ENCODE measurements around the gene SLC25A6.

DNA sequence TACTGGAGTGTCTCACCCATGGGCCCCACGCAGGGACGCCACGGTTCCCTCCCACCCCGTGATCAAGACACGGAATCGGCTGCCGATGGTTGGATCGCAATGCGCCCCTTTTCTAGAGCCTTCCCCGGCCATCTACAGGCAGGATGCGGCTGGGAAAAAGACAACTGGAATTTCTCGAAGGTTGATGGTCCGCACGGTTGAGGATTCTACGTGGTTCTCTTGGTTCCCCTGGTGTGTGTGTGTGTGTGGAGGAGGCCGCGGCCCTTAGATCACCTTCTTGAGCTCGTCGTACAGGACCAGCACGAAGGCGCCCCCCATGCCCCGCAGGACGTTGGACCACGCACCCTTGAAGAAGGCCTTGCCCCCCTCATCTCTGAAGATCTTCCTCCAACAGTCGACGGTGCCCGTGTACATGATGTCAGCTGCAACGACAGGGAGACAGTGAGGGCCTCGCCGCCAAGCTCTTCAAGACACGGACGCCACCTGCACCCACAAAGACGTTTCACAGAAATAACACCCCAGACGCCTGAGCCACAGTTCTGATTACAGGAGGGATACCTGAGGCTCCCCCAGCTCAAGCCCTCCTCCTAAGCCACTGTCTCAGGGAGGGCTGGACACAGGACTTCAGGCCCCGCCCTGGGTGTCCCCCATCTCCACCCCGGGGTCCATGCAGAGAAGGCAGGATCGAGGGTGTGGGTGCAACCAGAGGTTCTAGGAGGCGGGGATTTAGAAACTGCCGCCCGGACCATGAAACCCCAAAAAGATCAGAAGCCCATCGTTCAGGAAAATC lies 5.4 kb downstream of the SLC25A6 start:
- TF ChIP-seq, protein P1, sequence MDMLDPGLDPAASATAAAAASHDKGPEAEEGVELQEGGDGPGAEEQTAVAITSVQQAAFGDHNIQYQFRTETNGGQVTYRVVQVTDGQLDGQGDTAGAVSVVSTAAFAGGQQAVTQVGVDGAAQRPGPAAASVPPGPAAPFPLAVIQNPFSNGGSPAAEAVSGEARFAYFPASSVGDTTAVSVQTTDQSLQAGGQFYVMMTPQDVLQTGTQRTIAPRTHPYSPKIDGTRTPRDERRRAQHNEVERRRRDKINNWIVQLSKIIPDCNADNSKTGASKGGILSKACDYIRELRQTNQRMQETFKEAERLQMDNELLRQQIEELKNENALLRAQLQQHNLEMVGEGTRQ (IDR thresholded peaks at IDR 0.05; ENCODE audit: borderline replicate concordance, low read depth, low read length): no peak
- TF ChIP-seq, protein P2, sequence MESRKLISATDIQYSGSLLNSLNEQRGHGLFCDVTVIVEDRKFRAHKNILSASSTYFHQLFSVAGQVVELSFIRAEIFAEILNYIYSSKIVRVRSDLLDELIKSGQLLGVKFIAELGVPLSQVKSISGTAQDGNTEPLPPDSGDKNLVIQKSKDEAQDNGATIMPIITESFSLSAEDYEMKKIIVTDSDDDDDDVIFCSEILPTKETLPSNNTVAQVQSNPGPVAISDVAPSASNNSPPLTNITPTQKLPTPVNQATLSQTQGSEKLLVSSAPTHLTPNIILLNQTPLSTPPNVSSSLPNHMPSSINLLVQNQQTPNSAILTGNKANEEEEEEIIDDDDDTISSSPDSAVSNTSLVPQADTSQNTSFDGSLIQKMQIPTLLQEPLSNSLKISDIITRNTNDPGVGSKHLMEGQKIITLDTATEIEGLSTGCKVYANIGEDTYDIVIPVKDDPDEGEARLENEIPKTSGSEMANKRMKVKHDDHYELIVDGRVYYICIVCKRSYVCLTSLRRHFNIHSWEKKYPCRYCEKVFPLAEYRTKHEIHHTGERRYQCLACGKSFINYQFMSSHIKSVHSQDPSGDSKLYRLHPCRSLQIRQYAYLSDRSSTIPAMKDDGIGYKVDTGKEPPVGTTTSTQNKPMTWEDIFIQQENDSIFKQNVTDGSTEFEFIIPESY (IDR thresholded peaks at IDR 0.05; ENCODE audit: borderline replicate concordance, low read depth): no peak
- TF ChIP-seq, protein P3, sequence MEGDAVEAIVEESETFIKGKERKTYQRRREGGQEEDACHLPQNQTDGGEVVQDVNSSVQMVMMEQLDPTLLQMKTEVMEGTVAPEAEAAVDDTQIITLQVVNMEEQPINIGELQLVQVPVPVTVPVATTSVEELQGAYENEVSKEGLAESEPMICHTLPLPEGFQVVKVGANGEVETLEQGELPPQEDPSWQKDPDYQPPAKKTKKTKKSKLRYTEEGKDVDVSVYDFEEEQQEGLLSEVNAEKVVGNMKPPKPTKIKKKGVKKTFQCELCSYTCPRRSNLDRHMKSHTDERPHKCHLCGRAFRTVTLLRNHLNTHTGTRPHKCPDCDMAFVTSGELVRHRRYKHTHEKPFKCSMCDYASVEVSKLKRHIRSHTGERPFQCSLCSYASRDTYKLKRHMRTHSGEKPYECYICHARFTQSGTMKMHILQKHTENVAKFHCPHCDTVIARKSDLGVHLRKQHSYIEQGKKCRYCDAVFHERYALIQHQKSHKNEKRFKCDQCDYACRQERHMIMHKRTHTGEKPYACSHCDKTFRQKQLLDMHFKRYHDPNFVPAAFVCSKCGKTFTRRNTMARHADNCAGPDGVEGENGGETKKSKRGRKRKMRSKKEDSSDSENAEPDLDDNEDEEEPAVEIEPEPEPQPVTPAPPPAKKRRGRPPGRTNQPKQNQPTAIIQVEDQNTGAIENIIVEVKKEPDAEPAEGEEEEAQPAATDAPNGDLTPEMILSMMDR (IDR thresholded peaks at IDR 0.05): no peak
- no peak for TF ChIP-seq SIN3A (IDR thresholded peaks at IDR 0.05; ENCODE audit: borderline replicate concordance, low read depth, low read length)

All from SK-N-SH (cell line).